Gastrocnemius medialis (tissue), 4 donors: ENCODE data around the gene MTRR. TPM values are rescaled to one million over a fixed set of nuclear protein-coding genes. Genes with fewer than 3 reads are reported as not detected.

Source experiments
- ATAC-seq, 2 donors: fragments of 150-250 bp; one replicate each; pipeline ENCODE4 v1.9.1; 2016
- DNase-seq, 2 donors: peaks; one replicate each; pipeline ENCODE4 v3.0.0-alpha.2; 2019
- H3K27ac ChIP-seq, 4 donors: fragments of 200-600 bp; sonication (generic); 1 replicate in 1 of 4; 2 replicates in 3 of 4; pipeline ENCODE4 v1.5.1; 2016 to 2018; ENCODE audit warnings: mild to moderate bottlenecking in 2 of 4, moderate library complexity in 1 of 4
- H3K27me3 ChIP-seq, 3 donors: fragments of 200-600 bp; sonication (generic) in 2 of 3; 1 replicate in 1 of 3; 2 replicates in 2 of 3; pipeline versions ENCODE4 v1.5.1 to v1.6.0; 2016 to 2019; ENCODE audit warnings: mild to moderate bottlenecking in 1 of 3, moderate library complexity in 1 of 3
- H3K36me3 ChIP-seq, 2 donors: fragments of 200-600 bp; sonication (generic) in 1 of 2; one replicate each; pipeline ENCODE4 v1.5.1; 2017 to 2018
- H3K4me1 ChIP-seq, 2 donors: fragments of 200-600 bp; sonication (generic) in 1 of 2; one replicate each; pipeline ENCODE4 v1.5.1; 2016 to 2017; ENCODE audit warnings: mild to moderate bottlenecking in 2 of 2
- H3K4me3 ChIP-seq, 4 donors: fragments of 200-600 bp; sonication (generic) in 3 of 4; 1 replicate in 1 of 4; 2 replicates in 3 of 4; pipeline ENCODE4 v1.5.1; 2016 to 2019; ENCODE audit warnings: mild to moderate bottlenecking in 2 of 4
- H3K9me3 ChIP-seq, 3 donors: fragments of 200-600 bp; sonication (generic) in 2 of 3; 1 replicate in 1 of 3; 2 replicates in 2 of 3; pipeline ENCODE4 v1.5.1; 2016 to 2019
- POLR2A ChIP-seq, 2 donors: fragments of 450-650 bp; IDR thresholded peaks; one replicate each; pipeline ENCODE4 v1.6.1; 2017; ENCODE audit warnings: antibody characterized with exemption in 2 of 2, mild to moderate bottlenecking in 2 of 2, moderate library complexity in 2 of 2
- in situ Hi-C, 4 donors: fragments of 200-750 bp; cut with MboI; loops; one replicate each; pipeline versions ENCODE4 v1.15.0 to v1.8.0; 2017; ENCODE audit warnings: low sequenced_read_pairs in 4 of 4
- intact Hi-C: fragments of 100-400 bp; cut with DNase I; formaldehyde crosslinking; loops from one replicate; pipeline ENCODE4 v1.15.1; 2023; ENCODE audit warnings: low total_unique reads
- total RNA-seq, 4 donors: library from RNA; depleted of rRNA; stranded (reverse); fragments of >200 nt; gene quantifications; one replicate each; pipeline versions ENCODE4 v1.1.0 to v1.2.3, GENCODE V29; 2016
- TF ChIP-seq, protein P1 (sequence below), 5 experiments: fragments of 450-650 bp in 3 of 5; fragments of 200-600 bp in 2 of 5; sonication (generic) in 2 of 5; IDR thresholded peaks in 4 of 5; conservative IDR thresholded peaks in 1 of 5; 1 replicate in 4 of 5; 2 replicates in 1 of 5; pipeline ENCODE4 v1.5.1; 2016 to 2019; ENCODE audit warnings: antibody characterized with exemption in 5 of 5, mild to moderate bottlenecking in 3 of 5, moderate library complexity in 3 of 5

Gene MTRR
- total RNA-seq, 4 donors from 2014 or later = 27.9 to 75.1 (median 50.8) TPM

DNA sequence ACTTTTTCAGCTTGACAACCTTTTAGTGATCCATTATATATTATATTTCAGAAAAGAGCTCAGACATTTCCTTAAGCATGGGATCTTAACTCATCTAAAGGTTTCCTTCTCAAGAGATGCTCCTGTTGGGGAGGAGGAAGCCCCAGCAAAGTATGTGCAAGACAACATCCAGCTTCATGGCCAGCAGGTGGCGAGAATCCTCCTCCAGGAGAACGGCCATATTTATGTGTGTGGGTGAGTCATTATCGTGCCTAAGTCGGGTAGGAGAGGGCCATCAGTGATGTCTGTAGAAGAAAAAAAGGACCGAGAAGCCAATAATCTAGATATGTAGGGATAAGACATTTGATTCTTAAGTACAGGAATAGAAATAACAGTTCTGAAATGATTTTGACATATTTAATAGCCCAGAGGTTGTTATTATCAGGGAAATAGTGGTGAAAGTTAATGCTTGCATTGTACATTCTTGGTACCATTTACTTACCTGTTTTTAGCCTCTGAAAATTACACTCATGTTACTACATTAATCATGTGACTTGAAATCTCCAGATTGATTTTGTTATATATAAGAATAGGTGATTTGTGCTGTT, 28.2 kb downstream of the MTRR start:
- no peaks in the 10 kb centered on the region for H3K9me3 ChIP-seq
- TF ChIP-seq, protein P1, sequence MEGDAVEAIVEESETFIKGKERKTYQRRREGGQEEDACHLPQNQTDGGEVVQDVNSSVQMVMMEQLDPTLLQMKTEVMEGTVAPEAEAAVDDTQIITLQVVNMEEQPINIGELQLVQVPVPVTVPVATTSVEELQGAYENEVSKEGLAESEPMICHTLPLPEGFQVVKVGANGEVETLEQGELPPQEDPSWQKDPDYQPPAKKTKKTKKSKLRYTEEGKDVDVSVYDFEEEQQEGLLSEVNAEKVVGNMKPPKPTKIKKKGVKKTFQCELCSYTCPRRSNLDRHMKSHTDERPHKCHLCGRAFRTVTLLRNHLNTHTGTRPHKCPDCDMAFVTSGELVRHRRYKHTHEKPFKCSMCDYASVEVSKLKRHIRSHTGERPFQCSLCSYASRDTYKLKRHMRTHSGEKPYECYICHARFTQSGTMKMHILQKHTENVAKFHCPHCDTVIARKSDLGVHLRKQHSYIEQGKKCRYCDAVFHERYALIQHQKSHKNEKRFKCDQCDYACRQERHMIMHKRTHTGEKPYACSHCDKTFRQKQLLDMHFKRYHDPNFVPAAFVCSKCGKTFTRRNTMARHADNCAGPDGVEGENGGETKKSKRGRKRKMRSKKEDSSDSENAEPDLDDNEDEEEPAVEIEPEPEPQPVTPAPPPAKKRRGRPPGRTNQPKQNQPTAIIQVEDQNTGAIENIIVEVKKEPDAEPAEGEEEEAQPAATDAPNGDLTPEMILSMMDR (IDR thresholded peaks at IDR 0.05 in 4 of 5, conservative IDR thresholded peaks at IDR 0.05 in 1 of 5) = no peak
- no peak for TF ChIP-seq POLR2A (IDR thresholded peaks at IDR 0.05)
- no peak overlapping the region for H3K27ac ChIP-seq
- intact Hi-C loops = no loop called here
- no peaks in the 10 kb centered on the region for H3K4me1 ChIP-seq
- DNase-seq (no peak), ATAC-seq (no peak)
- in situ Hi-C loops = no loop called here
- no peak overlapping the region for H3K4me3 ChIP-seq
- H3K27me3 ChIP-seq = no peaks in the 10 kb centered on the region
- H3K36me3 ChIP-seq = peaks cover 3 to 96% of the 10 kb centered on the region in 2 donors

DNA sequence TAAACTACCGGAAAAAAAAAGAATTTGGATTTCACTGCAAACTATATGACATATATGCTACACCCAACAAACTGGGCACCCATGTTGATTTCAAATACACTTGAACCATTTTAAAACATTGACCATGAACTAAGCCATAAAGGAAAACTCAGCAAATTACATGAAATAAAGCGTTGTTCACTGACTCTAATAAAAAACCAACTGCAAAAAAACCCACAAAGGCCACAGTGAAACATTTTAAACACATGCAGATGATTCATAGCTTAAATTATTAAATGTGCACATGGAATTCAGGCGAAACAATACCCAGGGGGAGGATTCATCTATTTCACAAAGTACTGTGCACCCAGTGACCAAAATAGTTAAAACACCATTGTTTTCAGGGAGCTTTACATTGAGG, 33.3 kb downstream of the MTRR start:
- ATAC-seq = no peak
- H3K36me3 ChIP-seq = peaks cover 3 to 61% of the 10 kb centered on the region in 2 donors
- no peak overlapping the region for H3K27ac ChIP-seq
- intact Hi-C loops (no loop called here), in situ Hi-C loops (no loop called here)
- no peaks in the 10 kb centered on the region for H3K4me1 ChIP-seq
- no peak for DNase-seq
- H3K4me3 ChIP-seq = no peak overlapping the region
- no peaks in the 10 kb centered on the region for H3K9me3 ChIP-seq
- TF ChIP-seq, protein P1 (IDR thresholded peaks at IDR 0.05 in 4 of 5, conservative IDR thresholded peaks at IDR 0.05 in 1 of 5) = no peak
- TF ChIP-seq POLR2A (IDR thresholded peaks at IDR 0.05) = no peak
- H3K27me3 ChIP-seq = no peaks in the 10 kb centered on the region

DNA sequence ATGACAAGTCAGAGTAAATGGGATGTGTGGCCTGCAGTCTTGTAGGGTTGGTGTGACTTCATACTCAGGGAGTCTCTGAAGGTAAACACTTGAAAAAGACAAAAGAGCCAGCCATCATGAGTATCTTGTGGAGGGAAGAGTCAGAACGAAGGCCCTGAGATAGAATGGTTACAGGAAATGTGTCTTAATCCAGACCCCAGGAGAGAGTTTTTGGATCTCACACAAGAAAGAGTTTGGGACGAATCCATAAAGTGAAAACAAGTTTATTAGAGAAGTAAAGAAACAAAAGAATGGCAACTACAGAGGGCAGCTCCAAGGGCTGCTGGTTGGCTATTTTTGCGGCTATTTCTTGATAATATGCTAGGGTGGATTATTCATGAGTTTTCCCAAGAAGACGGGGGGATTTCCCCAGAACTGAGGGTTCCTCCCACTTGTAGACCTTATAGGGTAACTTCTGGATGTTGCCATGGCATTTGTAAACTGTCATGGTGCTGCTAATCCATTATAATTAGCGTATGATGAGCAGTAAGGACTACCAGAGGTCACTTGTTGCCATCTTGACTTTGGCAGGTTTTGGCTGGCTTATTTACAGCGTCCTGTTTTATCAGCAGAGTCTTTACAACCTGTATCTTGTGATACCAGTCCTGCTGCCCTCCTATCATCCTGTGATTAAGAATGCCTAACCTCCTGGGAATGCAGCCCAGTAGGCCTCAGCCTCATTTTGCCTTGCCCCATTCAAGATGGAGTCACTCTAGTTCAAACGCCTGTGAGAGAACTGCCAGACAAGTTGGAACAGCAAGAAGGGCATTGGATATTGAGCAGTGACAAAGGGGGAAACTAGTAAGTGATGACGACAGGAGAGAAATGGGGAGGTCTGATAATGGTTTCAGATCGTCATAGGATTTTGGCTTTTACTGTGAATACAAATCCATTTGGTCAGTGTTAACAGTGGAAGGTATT, 34.0 kb downstream of the MTRR start:
- H3K27ac ChIP-seq = no peak overlapping the region
- DNase-seq (no peak), ATAC-seq (no peak)
- no peak overlapping the region for H3K4me3 ChIP-seq
- no peak for TF ChIP-seq POLR2A (IDR thresholded peaks at IDR 0.05)
- TF ChIP-seq, protein P1 (IDR thresholded peaks at IDR 0.05 in 4 of 5, conservative IDR thresholded peaks at IDR 0.05 in 1 of 5) = no peak
- in situ Hi-C loops (no loop called here), intact Hi-C loops (no loop called here)
- H3K36me3 ChIP-seq = peaks cover 3 to 53% of the 10 kb centered on the region in 2 donors
- no peaks in the 10 kb centered on the region for H3K9me3 ChIP-seq
- no peaks in the 10 kb centered on the region for H3K4me1 ChIP-seq
- no peaks in the 10 kb centered on the region for H3K27me3 ChIP-seq

DNA sequence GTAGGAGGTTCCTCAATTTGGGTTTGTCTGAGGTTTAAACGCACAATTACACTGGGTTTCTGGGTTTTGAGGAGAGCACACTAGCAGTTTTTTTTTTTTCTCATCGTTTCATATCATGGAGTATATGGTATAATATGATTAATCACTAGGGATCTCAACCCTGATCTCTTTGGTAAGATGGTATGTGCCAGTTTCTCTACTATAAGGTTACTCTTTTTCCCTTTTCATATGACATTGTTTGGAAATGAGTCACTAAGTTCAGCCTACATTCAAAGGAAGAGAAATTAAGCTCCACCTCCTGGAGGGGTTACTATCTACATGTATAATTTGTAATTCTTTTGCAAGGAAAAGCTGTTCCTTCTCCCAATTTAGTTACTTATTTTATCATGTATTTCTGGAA, 35.2 kb downstream of the MTRR start:
- in situ Hi-C loops = no loop called here
- Histone ChIP-seq H3K27me3 (no peaks in the 10 kb centered on the region), H3K36me3 (peaks cover 3 to 49% of the 10 kb centered on the region in 2 donors), H3K9me3 (no peaks in the 10 kb centered on the region), H3K27ac (no peak overlapping the region), H3K4me1 (no peaks in the 10 kb centered on the region), H3K4me3 (no peak overlapping the region)
- DNase-seq (no peak), ATAC-seq (no peak)
- TF ChIP-seq, protein P1 (IDR thresholded peaks at IDR 0.05 in 4 of 5, conservative IDR thresholded peaks at IDR 0.05 in 1 of 5) = no peak
- no peak for TF ChIP-seq POLR2A (IDR thresholded peaks at IDR 0.05)
- intact Hi-C loops = no loop called here
